ENCODE data around the gene UBE2O. TPM values are rescaled to one million over a fixed set of nuclear protein-coding genes. Genes with fewer than 3 reads are reported as not detected.
"Not testable (repeated sequence)": the region's sequence is repeated elsewhere in the genome, so short reads cannot be mapped to it uniquely, and the experiment has no call there.

Gene UBE2O
- total RNA-seq, 2 donors from 2014 or later, result 19.5 to 21.8 TPM

- H3K27me3 ChIP-seq, result no peaks in the 10 kb centered on the region
- peak within 1 kb of the TSS; percentile 81 to 96 for H3K4me3 ChIP-seq
- no peaks in the 10 kb centered on the region for H3K9me3 ChIP-seq
- H3K27ac ChIP-seq, result peak within 1 kb of the TSS; percentile 85 to 96
- no peaks in the 10 kb centered on the region for H3K36me3 ChIP-seq
- peak; percentile 85 for DNase-seq (ENCODE audit: low spot score)
- peak; percentile 43 to 77 for TF ChIP-seq CTCF (IDR thresholded peaks at IDR 0.05)
- peaks cover 0 to 25% of the 10 kb centered on the region in 2 donors for H3K4me1 ChIP-seq
Observed at GRCh38 chr17:76353599-76354316, 99.2 kb downstream of the UBE2O start, which contains the start of gene PRPSAP1. Gene PRPSAP1 (minus strand): TSS chr17:76353916. CDS start chr17:76353703, 213 bp downstream.

- Histone ChIP-seq H3K4me3 (peak overlapping the region; percentile 81 to 96), H3K27me3 (no peaks in the 10 kb centered on the region), H3K4me1 (peaks cover 0 to 25% of the 10 kb centered on the region in 2 donors), H3K27ac (peak overlapping the region; percentile 85 to 96), H3K36me3 (peaks cover 2% of the 10 kb centered on the region), H3K9me3 (no peaks in the 10 kb centered on the region)
- DNase-seq (ENCODE audit: low spot score), result no peak
- TF ChIP-seq CTCF (IDR thresholded peaks at IDR 0.05), result no peak
Observed at GRCh38 chr17:76353004-76353598, 99.9 kb downstream of the UBE2O start.

GRCh38 chr17:76351526-76352071 lies 101.4 kb downstream of the UBE2O start:
- peaks cover 0 to 25% of the 10 kb centered on the region in 2 donors for H3K4me1 ChIP-seq
- no peak for DNase-seq (ENCODE audit: low spot score)
- no peaks in the 10 kb centered on the region for H3K27me3 ChIP-seq
- no peaks in the 10 kb centered on the region for H3K9me3 ChIP-seq
- TF ChIP-seq CTCF (IDR thresholded peaks at IDR 0.05), result no peak
- H3K36me3 ChIP-seq, result peaks cover 16% of the 10 kb centered on the region
- peak overlapping the region; percentile 35 to 48 for H3K27ac ChIP-seq
- no peak overlapping the region for H3K4me3 ChIP-seq

- H3K4me1 ChIP-seq, result peaks cover 0 to 25% of the 10 kb centered on the region in 2 donors
- no peak overlapping the region for H3K27ac ChIP-seq
- H3K36me3 ChIP-seq, result peaks cover 21% of the 10 kb centered on the region
- no peaks in the 10 kb centered on the region for H3K27me3 ChIP-seq
- H3K4me3 ChIP-seq, result no peak overlapping the region
- DNase-seq (ENCODE audit: low spot score), result no peak
- H3K9me3 ChIP-seq, result no peaks in the 10 kb centered on the region
- TF ChIP-seq CTCF (IDR thresholded peaks at IDR 0.05), result no peak
Observed at GRCh38 chr17:76350463-76350862, 102.5 kb downstream of the UBE2O start.

GRCh38 chr17:76346936-76347335 lies 106.0 kb downstream of the UBE2O start:
- peaks cover 36% of the 10 kb centered on the region for H3K36me3 ChIP-seq
- DNase-seq (ENCODE audit: low spot score); H3K27me3 ChIP-seq; H3K4me1 ChIP-seq; H3K27ac ChIP-seq; H3K4me3 ChIP-seq; H3K9me3 ChIP-seq: not testable (repeated sequence)

- peaks cover 44% of the 10 kb centered on the region for H3K36me3 ChIP-seq
- no peaks in the 10 kb centered on the region for H3K9me3 ChIP-seq
- TF ChIP-seq CTCF (IDR thresholded peaks at IDR 0.05), result no peak
- no peak overlapping the region for H3K27ac ChIP-seq
- H3K4me3 ChIP-seq, result no peak overlapping the region
- DNase-seq (ENCODE audit: low spot score), result no peak
- no peaks in the 10 kb centered on the region for H3K4me1 ChIP-seq
- H3K27me3 ChIP-seq, result no peaks in the 10 kb centered on the region
Observed at GRCh38 chr17:76345377-76345974, 107.5 kb downstream of the UBE2O start.
